ENCODE measurements around the gene CBX4. TPM values are rescaled to one million over a fixed set of nuclear protein-coding genes. Genes with fewer than 3 reads are reported as not detected.

The CBX4 gene
- total RNA-seq, 1 donor from 2014 or later: 6.8 TPM

GRCh38 chr17:79798299-79799173, 40.7 kb downstream of the CBX4 start:
- Mint-ChIP-seq H3K9me3 (ENCODE audit: unreplicated experiment) (no peaks in the 10 kb centered on the region), H3K4me1 (ENCODE audit: unreplicated experiment) (peaks cover 28% of the 10 kb centered on the region), H3K27me3 (ENCODE audit: unreplicated experiment) (peaks cover 26% of the 10 kb centered on the region), H3K36me3 (ENCODE audit: low read depth, unreplicated experiment) (peaks cover 11% of the 10 kb centered on the region), H3K27ac (ENCODE audit: unreplicated experiment) (no peak overlapping the region), H3K4me3 (ENCODE audit: unreplicated experiment) (peak overlapping the region; percentile 65)
- TF ChIP-seq, protein P1, sequence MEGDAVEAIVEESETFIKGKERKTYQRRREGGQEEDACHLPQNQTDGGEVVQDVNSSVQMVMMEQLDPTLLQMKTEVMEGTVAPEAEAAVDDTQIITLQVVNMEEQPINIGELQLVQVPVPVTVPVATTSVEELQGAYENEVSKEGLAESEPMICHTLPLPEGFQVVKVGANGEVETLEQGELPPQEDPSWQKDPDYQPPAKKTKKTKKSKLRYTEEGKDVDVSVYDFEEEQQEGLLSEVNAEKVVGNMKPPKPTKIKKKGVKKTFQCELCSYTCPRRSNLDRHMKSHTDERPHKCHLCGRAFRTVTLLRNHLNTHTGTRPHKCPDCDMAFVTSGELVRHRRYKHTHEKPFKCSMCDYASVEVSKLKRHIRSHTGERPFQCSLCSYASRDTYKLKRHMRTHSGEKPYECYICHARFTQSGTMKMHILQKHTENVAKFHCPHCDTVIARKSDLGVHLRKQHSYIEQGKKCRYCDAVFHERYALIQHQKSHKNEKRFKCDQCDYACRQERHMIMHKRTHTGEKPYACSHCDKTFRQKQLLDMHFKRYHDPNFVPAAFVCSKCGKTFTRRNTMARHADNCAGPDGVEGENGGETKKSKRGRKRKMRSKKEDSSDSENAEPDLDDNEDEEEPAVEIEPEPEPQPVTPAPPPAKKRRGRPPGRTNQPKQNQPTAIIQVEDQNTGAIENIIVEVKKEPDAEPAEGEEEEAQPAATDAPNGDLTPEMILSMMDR (IDR thresholded peaks at IDR 0.05; ENCODE audit: unreplicated experiment): no peak
- DNase-seq (ENCODE audit: low spot score): no peak

- H3K27ac Mint-ChIP-seq (ENCODE audit: unreplicated experiment): no peak overlapping the region
- TF ChIP-seq, protein P1 (IDR thresholded peaks at IDR 0.05; ENCODE audit: unreplicated experiment): no peak
- no peaks in the 10 kb centered on the region for H3K9me3 Mint-ChIP-seq (ENCODE audit: unreplicated experiment)
- no peak for DNase-seq (ENCODE audit: low spot score)
- peaks cover 26% of the 10 kb centered on the region for H3K27me3 Mint-ChIP-seq (ENCODE audit: unreplicated experiment)
- H3K36me3 Mint-ChIP-seq (ENCODE audit: low read depth, unreplicated experiment): peaks cover 11% of the 10 kb centered on the region
- peaks cover 29% of the 10 kb centered on the region for H3K4me1 Mint-ChIP-seq (ENCODE audit: unreplicated experiment)
- no peak overlapping the region for H3K4me3 Mint-ChIP-seq (ENCODE audit: unreplicated experiment)
These were observed 41.5 kb downstream of the CBX4 start for GRCh38 chr17:79797492-79798298.

- no peaks in the 10 kb centered on the region for H3K9me3 Mint-ChIP-seq (ENCODE audit: unreplicated experiment)
- peaks cover 27% of the 10 kb centered on the region for H3K27me3 Mint-ChIP-seq (ENCODE audit: unreplicated experiment)
- peaks cover 11% of the 10 kb centered on the region for H3K36me3 Mint-ChIP-seq (ENCODE audit: low read depth, unreplicated experiment)
- DNase-seq (ENCODE audit: low spot score): peak; percentile 100
- H3K4me3 Mint-ChIP-seq (ENCODE audit: unreplicated experiment): peak within 1 kb of the TSS; percentile 85
- peak within 1 kb of the TSS; percentile 18 for H3K27ac Mint-ChIP-seq (ENCODE audit: unreplicated experiment)
- TF ChIP-seq, protein P1 (IDR thresholded peaks at IDR 0.05; ENCODE audit: unreplicated experiment): no peak
- H3K4me1 Mint-ChIP-seq (ENCODE audit: unreplicated experiment): peaks cover 33% of the 10 kb centered on the region
These were observed 42.3 kb downstream of the CBX4 start, which contains the start of gene CBX8 for GRCh38 chr17:79796763-79797491. Gene CBX8 (minus strand): TSS chr17:79797077. CDS start chr17:79796998, 79 bp downstream.

- TF ChIP-seq, protein P1 (IDR thresholded peaks at IDR 0.05; ENCODE audit: unreplicated experiment): no peak
- DNase-seq (ENCODE audit: low spot score): no peak
- Mint-ChIP-seq H3K27me3 (ENCODE audit: unreplicated experiment) (peaks cover 23% of the 10 kb centered on the region), H3K4me1 (ENCODE audit: unreplicated experiment) (peaks cover 30% of the 10 kb centered on the region), H3K36me3 (ENCODE audit: low read depth, unreplicated experiment) (peaks cover 11% of the 10 kb centered on the region), H3K9me3 (ENCODE audit: unreplicated experiment) (no peaks in the 10 kb centered on the region), H3K27ac (ENCODE audit: unreplicated experiment) (peak overlapping the region; percentile 18), H3K4me3 (ENCODE audit: unreplicated experiment) (peak overlapping the region; percentile 85)
These were observed 42.8 kb downstream of the CBX4 start for GRCh38 chr17:79796444-79796762.

Data from endothelial cell (in vitro differentiated cells).